Measurements from ENCODE around the gene ZMPSTE24. TPM values are rescaled to one million over a fixed set of nuclear protein-coding genes. Genes with fewer than 3 reads are reported as not detected.
A peak's percentile ranks its signal among the peaks of the same experiment; 100 is the strongest.

The ZMPSTE24 gene
- total RNA-seq, 2 donors from 2014 or later, result 26.1 to 36.4 TPM

DNA sequence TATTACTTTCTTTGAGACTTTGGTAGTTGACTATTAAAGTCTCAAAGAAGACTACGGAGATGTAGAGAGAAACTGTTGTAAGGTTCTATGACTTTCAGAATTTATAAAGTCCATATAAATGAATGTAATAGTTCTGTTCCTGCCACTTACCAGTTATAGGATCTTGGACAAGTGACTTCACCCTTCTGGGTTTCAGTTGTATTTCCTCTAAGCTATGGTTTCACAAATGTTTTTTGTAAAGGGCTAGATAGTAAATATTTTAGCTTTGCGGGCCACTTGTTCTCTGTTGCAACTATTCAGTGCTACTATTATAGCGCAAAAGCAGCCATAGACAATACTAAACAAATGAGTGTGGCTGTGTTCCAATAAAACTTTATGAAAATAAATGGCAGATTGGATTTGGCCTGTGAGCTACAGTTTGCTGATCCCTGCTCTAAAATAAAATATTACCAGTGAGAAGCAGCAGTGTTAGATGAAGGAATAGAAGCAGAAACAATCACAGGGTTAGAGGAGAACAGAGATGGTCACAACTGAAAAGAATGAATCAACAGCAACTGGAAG lies 14.7 kb downstream of the ZMPSTE24 start:
- H3K9me3 Mint-ChIP-seq, result no peaks in the 10 kb centered on the region
- no peak for ATAC-seq (replicated peaks)
- no peaks in the 10 kb centered on the region for H3K27me3 Mint-ChIP-seq
- H3K4me3 Mint-ChIP-seq, result no peak overlapping the region
- H3K36me3 Mint-ChIP-seq (ENCODE audit: low read depth), result peaks cover 97% of the 10 kb centered on the region
- H3K27ac Mint-ChIP-seq, result peak overlapping the region; percentile 84
- H3K4me1 Mint-ChIP-seq, result peaks cover 28% of the 10 kb centered on the region

DNA sequence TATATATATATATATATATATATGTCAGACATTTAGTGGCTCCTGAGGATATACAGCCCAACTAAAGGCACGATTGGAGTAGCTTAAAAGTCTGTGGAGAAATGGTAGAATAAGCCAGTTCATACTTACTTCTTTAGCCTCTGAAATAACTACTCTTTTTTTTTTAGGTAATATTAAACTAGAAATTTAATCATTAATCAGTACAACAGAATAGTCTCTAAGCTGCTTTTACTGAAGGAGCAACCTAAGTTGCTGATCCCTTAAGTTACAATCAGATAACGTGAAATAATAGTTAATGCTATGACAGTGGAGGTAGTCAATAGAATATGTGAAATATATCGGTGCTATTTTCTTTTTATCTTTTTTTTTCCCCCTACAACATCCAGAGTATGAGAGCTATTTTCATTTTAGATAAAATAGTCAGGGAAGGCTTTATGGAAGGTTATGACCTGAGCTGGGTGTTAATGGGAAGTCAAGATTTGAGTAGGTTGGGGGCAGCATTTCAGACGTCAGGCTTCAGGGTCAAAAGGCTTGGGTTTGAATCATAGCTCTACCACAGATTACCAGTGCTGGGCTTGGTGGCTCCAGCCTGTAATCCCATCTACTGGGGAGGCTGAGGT lies 15.6 kb downstream of the ZMPSTE24 start:
- Mint-ChIP-seq H3K9me3 (no peaks in the 10 kb centered on the region), H3K4me1 (peaks cover 28% of the 10 kb centered on the region), H3K27ac (peak overlapping the region; percentile 25), H3K36me3 (ENCODE audit: low read depth) (peaks cover 90% of the 10 kb centered on the region), H3K4me3 (no peak overlapping the region), H3K27me3 (no peaks in the 10 kb centered on the region)
- ATAC-seq (replicated peaks), result no peak

DNA sequence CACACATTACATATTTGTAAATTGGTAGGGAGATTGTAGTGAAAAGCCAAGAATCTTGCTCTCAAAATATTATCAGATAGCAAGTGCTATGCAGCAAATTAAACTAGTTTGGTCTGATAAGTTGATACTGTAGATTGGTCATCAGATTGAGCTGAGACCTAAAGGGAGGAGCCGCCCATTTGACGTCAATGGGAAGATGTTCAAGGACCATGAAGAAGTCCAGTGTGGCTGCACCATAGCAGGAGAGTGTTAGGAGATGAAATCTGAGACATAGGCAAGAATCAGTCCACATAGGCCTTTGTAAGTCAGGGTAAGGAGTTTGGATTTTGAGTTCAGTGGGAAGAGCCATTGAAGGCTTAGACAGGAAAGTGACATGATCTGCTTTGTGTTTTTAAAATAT lies 16.3 kb downstream of the ZMPSTE24 start:
- H3K4me3 Mint-ChIP-seq, result no peak overlapping the region
- H3K27me3 Mint-ChIP-seq, result no peaks in the 10 kb centered on the region
- peak overlapping the region; percentile 25 for H3K27ac Mint-ChIP-seq
- H3K9me3 Mint-ChIP-seq, result no peaks in the 10 kb centered on the region
- H3K36me3 Mint-ChIP-seq (ENCODE audit: low read depth), result peaks cover 90% of the 10 kb centered on the region
- H3K4me1 Mint-ChIP-seq, result peaks cover 28% of the 10 kb centered on the region
- no peak for ATAC-seq (replicated peaks)

DNA sequence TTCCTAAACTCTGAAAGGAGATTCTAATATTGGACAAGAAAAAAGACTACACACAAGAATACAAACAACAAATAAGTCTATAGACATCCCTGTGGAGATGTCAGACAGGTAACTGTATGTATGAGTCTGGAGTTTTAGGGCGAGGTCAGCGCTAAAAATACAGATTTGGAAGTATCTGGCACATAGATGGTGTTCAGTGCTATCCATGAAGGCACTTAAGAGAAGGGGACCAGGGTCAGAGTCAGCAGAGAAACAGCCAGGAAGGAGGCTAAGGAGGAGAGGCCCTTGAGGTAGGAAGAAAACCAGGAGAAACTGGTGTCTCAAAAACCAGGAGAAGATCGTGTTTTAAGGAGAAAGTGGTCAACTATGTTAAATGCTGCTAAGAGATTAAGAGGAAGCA lies 18.1 kb downstream of the ZMPSTE24 start:
- H3K4me1 Mint-ChIP-seq, result peaks cover 13% of the 10 kb centered on the region
- H3K9me3 Mint-ChIP-seq, result no peaks in the 10 kb centered on the region
- H3K36me3 Mint-ChIP-seq (ENCODE audit: low read depth), result peaks cover 88% of the 10 kb centered on the region
- no peak for ATAC-seq (replicated peaks)
- no peaks in the 10 kb centered on the region for H3K27me3 Mint-ChIP-seq
- H3K4me3 Mint-ChIP-seq, result no peak overlapping the region
- H3K27ac Mint-ChIP-seq, result peak overlapping the region; percentile 16

DNA sequence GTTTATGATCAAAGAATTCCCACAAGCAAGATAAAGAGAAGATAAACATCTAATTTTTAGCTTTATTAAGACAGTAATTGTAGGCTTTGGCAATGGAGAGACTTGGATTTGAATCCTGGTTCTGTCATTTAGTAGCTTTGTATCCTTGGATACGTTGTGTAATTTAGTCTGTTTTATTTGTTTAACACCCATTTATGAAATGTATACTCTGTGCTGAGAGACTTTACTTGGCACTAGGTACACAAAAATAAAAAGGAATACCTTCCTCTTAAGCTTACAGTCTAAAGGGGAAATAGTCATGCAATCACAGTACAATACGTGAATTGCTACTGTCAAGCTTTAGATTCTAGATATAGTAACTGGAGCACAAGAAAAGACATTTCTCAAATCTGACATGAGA lies 23.8 kb downstream of the ZMPSTE24 start:
- H3K9me3 Mint-ChIP-seq, result no peaks in the 10 kb centered on the region

DNA sequence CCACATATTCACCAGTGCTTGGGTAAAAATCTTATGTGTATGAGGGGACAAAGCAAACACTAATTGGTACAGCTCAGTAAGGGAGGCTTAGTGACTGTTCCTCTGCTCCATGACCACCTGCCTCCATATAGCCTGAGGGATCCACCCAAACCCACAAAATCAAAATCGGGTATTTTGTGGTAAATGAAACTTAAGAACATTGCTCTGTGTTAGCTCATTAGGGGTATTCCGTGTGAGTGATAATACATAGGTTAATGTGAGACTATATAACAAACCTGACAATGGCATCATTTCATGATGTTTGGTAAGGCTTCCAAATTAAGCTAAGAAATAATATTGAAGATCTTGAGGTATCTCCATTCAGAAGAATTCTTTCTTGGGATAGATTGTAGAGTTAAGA lies 33.3 kb downstream of the ZMPSTE24 start:
- peaks cover 85% of the 10 kb centered on the region for H3K36me3 Mint-ChIP-seq (ENCODE audit: low read depth)
- no peak for ATAC-seq (replicated peaks)
- H3K4me1 Mint-ChIP-seq, result no peaks in the 10 kb centered on the region
- no peaks in the 10 kb centered on the region for H3K9me3 Mint-ChIP-seq
- H3K27ac Mint-ChIP-seq, result no peak overlapping the region
- no peaks in the 10 kb centered on the region for H3K27me3 Mint-ChIP-seq
- no peak overlapping the region for H3K4me3 Mint-ChIP-seq

More for the DNA sequence above, 23.8 kb downstream of the ZMPSTE24 start:
- ATAC-seq (replicated peaks), result no peak
- H3K4me1 Mint-ChIP-seq, result no peaks in the 10 kb centered on the region
- no peaks in the 10 kb centered on the region for H3K27me3 Mint-ChIP-seq
- H3K4me3 Mint-ChIP-seq, result no peak overlapping the region
- H3K36me3 Mint-ChIP-seq (ENCODE audit: low read depth), result peaks cover 88% of the 10 kb centered on the region
- peak overlapping the region; percentile 11 for H3K27ac Mint-ChIP-seq

DNA sequence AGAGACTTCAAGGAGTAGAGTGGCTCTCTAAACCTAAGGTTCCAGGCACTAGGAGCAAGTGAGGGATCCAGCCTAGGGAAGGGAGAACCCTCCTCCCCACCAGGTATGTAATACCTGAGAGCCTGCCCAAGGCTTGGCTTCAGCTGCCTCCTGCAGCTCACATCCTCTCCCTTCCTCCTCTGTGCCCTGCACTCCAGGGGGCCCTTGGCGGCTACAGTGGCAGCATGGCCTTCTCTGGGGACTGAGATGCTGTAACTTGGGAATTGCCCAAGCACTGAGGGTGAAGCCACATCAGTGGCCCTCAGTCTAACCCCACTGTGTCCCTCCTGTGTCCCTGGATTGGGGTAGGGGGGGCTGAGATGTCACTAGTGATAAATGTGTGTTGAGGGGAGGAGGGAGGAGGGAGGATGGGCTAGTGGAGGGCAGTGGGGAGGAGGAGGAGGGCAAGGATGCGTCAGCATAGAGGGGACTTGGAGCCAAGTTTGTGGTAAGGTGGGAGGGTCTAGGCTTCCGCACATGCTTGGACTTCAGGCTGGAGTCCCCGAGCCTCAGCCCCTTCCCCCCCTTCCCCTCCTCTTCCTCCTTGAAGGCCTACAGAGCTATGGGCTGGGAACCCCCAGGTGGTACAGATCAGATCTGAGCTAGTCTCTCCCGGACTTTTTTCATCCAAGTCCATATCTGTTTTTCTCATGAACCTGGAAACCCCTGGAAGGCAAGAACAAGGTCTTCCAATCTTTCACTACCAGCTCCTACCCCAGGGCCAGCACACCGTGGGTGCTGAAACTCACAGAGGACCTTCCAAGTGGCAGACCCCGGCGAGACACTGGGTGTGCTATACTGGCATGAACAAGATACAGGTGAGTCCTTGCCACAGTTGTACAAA lies 41.6 kb downstream of the ZMPSTE24 start:
- ATAC-seq (replicated peaks), result no peak
- H3K27ac Mint-ChIP-seq, result no peak overlapping the region
- H3K9me3 Mint-ChIP-seq, result no peaks in the 10 kb centered on the region
- H3K36me3 Mint-ChIP-seq (ENCODE audit: low read depth), result peaks cover 5% of the 10 kb centered on the region
- H3K27me3 Mint-ChIP-seq, result no peaks in the 10 kb centered on the region
- no peak overlapping the region for H3K4me3 Mint-ChIP-seq
- peaks cover 5% of the 10 kb centered on the region for H3K4me1 Mint-ChIP-seq

DNA sequence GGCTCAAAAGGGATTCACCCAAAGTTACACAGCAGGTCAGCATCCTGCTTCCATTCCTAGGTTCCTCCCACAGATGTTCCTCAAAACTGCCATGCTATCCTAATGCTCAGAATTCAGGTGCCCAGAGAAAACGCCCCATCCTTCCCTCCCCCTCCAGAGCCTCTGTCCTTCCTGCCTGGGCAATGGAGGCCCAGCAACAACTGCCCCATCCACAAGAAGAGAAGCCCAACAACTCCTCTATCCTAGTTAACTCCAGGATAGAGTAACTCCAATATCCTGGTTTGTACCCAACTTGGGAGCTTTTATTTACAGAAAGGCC lies 42.2 kb downstream of the ZMPSTE24 start:
- Mint-ChIP-seq H3K36me3 (ENCODE audit: low read depth) (no peaks in the 10 kb centered on the region), H3K27ac (peak overlapping the region; percentile 62), H3K27me3 (no peaks in the 10 kb centered on the region), H3K9me3 (no peaks in the 10 kb centered on the region), H3K4me3 (no peak overlapping the region), H3K4me1 (peaks cover 5% of the 10 kb centered on the region)
- ATAC-seq (replicated peaks), result no peak

DNA sequence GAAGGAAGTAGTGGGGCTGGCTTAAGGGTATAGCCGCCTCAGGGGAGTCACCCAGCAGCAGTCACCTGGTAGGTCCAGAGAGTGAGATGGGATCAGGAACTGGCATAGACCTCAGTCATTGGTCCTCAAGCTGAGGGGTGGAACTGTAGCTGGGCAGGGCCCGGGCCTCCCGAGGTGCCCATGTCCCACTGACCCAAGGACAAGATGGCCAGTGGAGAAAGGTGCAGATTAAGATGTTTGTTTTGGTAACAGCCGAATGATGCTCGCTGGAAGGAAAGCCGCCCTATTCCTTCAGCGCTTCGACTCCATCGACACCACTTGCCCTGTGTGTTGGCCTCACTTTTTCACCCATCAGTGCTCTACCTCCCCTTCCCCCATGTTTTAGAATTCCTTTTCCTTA lies 42.6 kb downstream of the ZMPSTE24 start:
- Mint-ChIP-seq H3K27ac (peak overlapping the region; percentile 62), H3K36me3 (ENCODE audit: low read depth) (no peaks in the 10 kb centered on the region), H3K4me1 (peaks cover 5% of the 10 kb centered on the region), H3K9me3 (no peaks in the 10 kb centered on the region), H3K27me3 (no peaks in the 10 kb centered on the region), H3K4me3 (no peak overlapping the region)
- no peak for ATAC-seq (replicated peaks)

DNA sequence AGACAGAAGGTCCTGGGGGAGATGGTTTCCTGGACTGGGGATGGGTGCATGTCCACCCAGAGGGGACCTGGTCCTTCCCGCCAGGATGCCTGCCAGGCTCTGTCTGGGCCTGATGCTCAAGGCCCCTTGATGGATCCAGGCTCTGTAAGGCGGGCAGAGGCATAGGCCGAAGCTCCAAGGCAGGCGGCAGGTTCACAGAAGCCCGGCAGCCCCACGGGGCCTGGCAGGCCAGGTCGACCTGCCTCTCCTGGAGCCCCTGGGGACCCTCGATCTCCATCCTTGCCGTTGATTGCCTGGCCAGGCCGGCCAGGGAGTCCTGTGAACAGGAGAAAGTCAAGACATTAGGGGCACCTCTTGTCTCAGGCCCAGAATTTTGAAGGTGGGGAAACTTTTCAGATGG lies 43.0 kb downstream of the ZMPSTE24 start:
- no peaks in the 10 kb centered on the region for H3K27me3 Mint-ChIP-seq
- no peak overlapping the region for H3K27ac Mint-ChIP-seq

DNA sequence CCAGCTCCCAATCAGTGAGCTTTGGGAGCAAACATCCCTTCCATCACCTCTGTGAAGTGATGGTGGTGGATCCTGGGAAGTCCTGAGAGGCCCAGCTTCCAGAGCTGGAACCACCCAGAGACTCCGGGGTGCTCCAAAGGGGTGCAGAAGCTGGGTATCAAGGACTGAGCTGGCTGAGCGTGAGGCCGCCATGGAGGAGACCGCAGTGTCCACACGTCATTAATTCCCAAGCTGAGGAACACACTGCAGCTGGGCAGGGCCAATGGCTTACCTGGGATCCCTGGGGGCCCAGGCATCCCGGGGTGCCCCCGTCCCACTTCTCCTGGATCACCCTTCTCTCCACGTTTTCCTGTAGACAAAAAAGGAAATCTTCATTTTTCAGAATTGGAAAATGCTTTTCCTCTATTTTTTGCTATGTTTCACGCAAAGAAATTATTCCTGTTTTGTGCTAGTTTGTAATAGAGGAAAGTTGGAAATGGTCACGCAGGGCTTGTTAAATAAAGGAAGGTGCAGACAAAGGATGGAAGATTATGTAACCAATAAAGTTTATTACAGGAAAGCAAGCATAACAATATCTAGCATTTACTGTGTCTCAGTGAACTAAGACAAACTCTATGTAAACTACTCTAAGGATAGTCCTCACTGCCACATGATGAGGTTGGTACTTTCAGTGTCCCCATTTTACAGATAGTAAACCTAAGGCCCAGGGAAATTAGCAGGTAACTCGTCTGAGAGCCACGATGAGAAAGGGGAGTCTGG lies 43.7 kb downstream of the ZMPSTE24 start:
- ATAC-seq (replicated peaks), result no peak
- Mint-ChIP-seq H3K9me3 (no peaks in the 10 kb centered on the region), H3K27me3 (no peaks in the 10 kb centered on the region), H3K4me1 (peaks cover 5% of the 10 kb centered on the region), H3K4me3 (no peak overlapping the region), H3K36me3 (ENCODE audit: low read depth) (no peaks in the 10 kb centered on the region), H3K27ac (no peak overlapping the region)

More for the DNA sequence above, 43.0 kb downstream of the ZMPSTE24 start:
- Mint-ChIP-seq H3K9me3 (no peaks in the 10 kb centered on the region), H3K4me1 (peaks cover 5% of the 10 kb centered on the region), H3K36me3 (ENCODE audit: low read depth) (no peaks in the 10 kb centered on the region), H3K4me3 (no peak overlapping the region)
- ATAC-seq (replicated peaks), result no peak

DNA sequence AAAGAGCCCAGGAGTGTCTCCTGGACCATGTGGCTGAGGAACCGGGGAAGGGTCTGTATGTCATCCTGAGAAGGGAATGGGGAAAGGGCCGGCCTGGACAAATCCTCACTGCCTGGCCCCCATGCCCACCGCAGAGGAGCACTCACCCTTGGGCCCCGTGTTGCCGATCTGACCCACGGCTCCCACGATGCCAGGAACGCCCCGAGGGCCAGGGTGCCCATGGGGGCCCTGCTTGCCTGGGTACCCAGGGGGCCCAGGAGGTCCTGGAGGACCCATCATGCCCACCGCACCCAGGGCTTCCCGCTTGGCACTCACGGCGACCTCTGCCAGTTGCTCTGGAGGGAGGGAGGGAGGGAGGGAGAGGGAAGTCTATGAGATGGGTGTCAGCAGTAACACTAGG lies 44.4 kb downstream of the ZMPSTE24 start:
- no peak for ATAC-seq (replicated peaks)

DNA sequence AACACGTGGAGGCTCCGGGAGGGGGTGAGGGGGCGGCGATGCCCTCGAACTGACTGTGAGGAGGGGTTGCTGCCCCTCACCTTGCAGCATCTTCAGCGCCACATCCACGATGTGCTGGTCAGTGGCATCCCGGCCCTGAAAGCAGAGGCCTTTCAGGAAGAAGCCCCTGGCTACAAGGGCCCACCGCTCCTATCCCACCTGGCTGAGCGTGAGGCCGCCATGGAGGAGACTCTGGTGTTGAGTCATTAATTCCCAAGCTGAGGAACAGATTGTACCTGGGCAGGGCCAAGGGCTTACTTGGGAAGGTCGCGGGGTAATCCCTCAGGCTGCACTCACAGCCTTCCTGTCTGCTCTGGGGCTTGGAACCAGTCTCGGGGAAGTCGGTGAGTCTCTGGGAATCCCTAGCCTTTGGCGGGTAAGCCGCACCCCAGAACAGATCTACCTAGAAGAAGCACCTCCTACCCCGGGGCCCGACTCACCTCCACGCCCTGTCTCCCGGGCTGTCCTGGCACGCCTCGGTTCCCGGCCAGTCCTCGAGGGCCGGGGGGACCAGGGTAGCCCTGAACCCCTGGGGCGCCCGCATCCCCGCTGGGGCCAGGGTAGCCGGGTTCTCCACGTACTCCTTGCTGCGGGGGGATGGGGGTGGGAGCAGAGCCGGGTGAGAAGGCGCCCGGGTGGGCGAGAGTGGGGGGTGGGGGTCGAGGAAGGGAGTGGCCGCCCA lies 45.2 kb downstream of the ZMPSTE24 start:
- no peaks in the 10 kb centered on the region for H3K4me1 Mint-ChIP-seq
- no peak for ATAC-seq (replicated peaks)
- no peak overlapping the region for H3K4me3 Mint-ChIP-seq

More for the DNA sequence above, 44.4 kb downstream of the ZMPSTE24 start:
- no peak overlapping the region for H3K27ac Mint-ChIP-seq
- H3K4me1 Mint-ChIP-seq, result peaks cover 2% of the 10 kb centered on the region
- no peaks in the 10 kb centered on the region for H3K9me3 Mint-ChIP-seq
- no peaks in the 10 kb centered on the region for H3K27me3 Mint-ChIP-seq
- no peaks in the 10 kb centered on the region for H3K36me3 Mint-ChIP-seq (ENCODE audit: low read depth)
- H3K4me3 Mint-ChIP-seq, result no peak overlapping the region

DNA sequence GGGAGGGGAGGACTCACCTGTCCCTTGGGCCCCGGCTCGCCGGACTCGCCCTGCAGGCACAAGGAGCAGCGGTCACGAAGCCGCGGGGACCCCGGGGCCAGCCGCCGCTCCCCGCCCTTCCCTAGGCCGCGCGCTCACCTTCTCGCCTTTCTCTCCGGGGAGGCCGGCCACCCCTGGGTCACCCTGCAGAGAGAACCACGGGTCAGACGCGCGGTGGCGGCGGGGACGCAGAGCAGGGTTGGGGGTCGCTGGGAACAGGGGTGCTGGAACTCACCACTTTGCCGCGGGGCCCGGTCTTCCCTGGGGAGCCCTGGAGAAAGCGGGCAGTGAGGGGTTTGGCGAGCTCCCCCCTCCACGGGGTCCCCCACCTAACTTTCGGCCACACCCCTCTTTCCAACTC lies 45.8 kb downstream of the ZMPSTE24 start:
- Mint-ChIP-seq H3K27ac (no peak overlapping the region), H3K4me1 (no peaks in the 10 kb centered on the region), H3K36me3 (ENCODE audit: low read depth) (no peaks in the 10 kb centered on the region), H3K4me3 (no peak overlapping the region), H3K27me3 (no peaks in the 10 kb centered on the region), H3K9me3 (no peaks in the 10 kb centered on the region)
- no peak for ATAC-seq (replicated peaks)

More for the DNA sequence above, 45.2 kb downstream of the ZMPSTE24 start:
- H3K27me3 Mint-ChIP-seq, result no peaks in the 10 kb centered on the region
- H3K9me3 Mint-ChIP-seq, result no peaks in the 10 kb centered on the region
- no peaks in the 10 kb centered on the region for H3K36me3 Mint-ChIP-seq (ENCODE audit: low read depth)
- no peak overlapping the region for H3K27ac Mint-ChIP-seq

Data from activated T-helper 17 cell treated with anti-CD3 and anti-CD28 coated beads, Interleukin-2, amount 50 U/mL, for 72 hours (primary cell).